GM21526 (cell line): ENCODE measurements around the gene NPNT.
A peak's percentile ranks its signal among the peaks of the same experiment; 100 is the strongest.
"Not testable (repeated sequence)": the region's sequence is repeated elsewhere in the genome, so short reads cannot be mapped to it uniquely, and the experiment has no call there.

Experiments used
- ATAC-seq: cut with Tn5 transposase; IDR thresholded peaks from one replicate; pipeline ENCODE4 v1.9.1; 2021; ENCODE audit warnings: moderate library complexity; ENCODE audit not compliant: unreplicated experiment, low FRiP score

NPNT gene, protein sequence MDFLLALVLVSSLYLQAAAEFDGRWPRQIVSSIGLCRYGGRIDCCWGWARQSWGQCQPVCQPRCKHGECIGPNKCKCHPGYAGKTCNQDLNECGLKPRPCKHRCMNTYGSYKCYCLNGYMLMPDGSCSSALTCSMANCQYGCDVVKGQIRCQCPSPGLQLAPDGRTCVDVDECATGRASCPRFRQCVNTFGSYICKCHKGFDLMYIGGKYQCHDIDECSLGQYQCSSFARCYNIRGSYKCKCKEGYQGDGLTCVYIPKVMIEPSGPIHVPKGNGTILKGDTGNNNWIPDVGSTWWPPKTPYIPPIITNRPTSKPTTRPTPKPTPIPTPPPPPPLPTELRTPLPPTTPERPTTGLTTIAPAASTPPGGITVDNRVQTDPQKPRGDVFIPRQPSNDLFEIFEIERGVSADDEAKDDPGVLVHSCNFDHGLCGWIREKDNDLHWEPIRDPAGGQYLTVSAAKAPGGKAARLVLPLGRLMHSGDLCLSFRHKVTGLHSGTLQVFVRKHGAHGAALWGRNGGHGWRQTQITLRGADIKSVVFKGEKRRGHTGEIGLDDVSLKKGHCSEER

GRCh38 chr4:105894660-105895582 lies at the start of gene NPNT:
NPNT (plus strand) TSS chr4:105895471; CDS start chr4:105895653, 182 bp downstream.
- peak; percentile 33 for ATAC-seq

- no peak for ATAC-seq
Observed at GRCh38 chr4:105845559-105845958, 49.7 kb upstream of the NPNT start.

DNA sequence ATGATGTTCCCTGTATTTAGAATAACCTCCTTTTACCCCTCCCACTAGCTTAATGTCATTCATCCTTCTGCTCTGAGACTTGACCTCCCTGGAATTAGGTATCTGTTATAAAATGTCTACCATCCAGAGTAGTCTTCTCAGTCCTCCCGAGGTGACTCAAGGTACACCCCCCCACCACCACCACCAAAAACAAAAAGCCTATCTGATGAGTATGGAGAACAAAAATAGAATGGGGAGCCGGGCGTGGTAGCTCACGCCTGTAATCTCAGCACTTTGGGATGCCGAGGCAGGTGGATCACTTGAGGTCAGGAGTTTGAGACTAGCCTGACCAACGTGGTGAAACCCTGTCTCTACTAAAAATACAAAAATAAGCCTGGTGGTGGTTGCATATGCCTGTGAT lies 46.9 kb upstream of the NPNT start:
- ATAC-seq, result not testable (repeated sequence)

- no peak for ATAC-seq
Observed at GRCh38 chr4:105851196-105851595, 44.1 kb upstream of the NPNT start.

DNA sequence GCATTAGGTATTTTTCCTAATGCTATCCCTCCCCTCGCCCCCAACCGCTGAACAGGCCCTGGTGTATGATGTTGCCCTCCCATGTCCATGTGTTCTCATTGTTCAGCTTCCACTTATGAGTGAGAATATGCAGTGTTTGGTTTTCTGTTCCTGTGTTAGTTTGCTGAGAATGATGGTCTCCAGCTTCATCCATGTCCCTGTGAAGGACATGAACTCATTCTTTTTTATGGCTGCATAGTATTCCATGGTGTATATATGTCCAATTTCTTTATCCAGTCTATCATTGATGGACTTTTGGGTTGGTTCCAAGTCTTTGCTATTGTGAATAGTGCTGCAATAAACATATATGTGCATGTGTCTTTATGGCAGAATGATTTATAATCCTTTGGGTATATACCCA lies 43.0 kb upstream of the NPNT start:
- not testable (repeated sequence) for ATAC-seq

- no peak for ATAC-seq
Observed at GRCh38 chr4:105858466-105859040, 36.7 kb upstream of the NPNT start.

DNA sequence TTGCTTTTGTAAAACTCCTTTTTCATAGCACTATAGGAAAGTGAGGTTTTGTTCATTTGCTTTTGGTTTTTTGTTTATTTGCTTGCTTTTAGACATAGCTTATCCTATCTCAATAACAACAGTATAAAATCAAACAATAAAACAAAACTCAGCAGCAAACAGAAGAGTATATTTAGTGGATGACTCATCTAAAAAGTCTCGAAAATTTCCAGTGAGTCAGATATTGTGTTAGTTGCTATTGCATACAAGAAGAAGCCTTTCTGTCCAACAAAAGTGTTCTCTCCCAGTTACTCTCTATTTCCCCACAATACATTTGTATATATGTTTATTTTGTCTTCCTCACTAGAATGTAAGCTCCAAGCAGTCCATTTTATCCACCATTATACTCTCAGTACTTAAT lies 36.0 kb upstream of the NPNT start:
- no peak for ATAC-seq

GRCh38 chr4:105870963-105871362 lies 24.3 kb upstream of the NPNT start:
- no peak for ATAC-seq

DNA sequence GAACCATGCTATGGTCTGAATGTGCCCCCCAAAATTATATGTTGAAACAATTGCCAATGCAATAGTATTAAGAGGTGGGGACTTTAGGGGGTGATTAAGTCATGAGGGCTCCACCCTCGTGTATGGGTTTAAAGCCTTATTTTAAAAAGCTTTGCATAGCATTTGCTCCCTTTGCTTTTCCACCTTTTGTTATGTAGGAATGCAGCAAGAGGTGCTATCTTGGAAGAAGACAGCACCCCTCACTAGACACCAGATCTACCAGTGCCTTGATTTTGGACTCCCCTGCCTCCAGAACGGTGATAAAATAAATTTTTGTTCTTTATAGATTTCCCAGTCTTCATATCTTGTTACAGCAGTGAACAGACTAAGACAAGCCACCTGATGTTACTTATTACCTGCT lies 23.3 kb upstream of the NPNT start:
- ATAC-seq, result no peak

DNA sequence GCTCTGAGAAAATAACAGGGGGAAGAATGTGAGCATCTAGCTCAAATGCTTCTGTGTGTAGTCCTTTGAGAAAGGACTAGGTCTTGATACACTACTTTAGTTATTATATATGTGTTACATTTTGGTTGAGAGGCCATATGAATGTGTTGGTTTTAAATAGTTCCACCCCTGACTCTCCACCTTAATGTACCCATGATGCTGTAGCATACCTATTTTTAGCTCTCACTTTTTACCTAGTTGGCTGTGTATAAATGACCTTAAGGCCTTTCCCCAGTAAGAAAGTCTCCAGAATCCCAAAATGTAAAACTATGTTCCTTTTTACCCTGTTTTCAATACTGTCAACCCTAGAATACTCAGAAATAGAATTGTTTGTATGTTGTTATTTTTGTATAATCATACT lies 20.0 kb upstream of the NPNT start:
- no peak for ATAC-seq

- no peak for ATAC-seq
Observed at GRCh38 chr4:105878668-105879067, 16.6 kb upstream of the NPNT start.

- no peak for ATAC-seq
Observed at GRCh38 chr4:105887508-105887907, 7.8 kb upstream of the NPNT start.

GRCh38 chr4:105895583-105896460 lies 551 bp downstream of the NPNT start:
- peak; percentile 50 for ATAC-seq

DNA sequence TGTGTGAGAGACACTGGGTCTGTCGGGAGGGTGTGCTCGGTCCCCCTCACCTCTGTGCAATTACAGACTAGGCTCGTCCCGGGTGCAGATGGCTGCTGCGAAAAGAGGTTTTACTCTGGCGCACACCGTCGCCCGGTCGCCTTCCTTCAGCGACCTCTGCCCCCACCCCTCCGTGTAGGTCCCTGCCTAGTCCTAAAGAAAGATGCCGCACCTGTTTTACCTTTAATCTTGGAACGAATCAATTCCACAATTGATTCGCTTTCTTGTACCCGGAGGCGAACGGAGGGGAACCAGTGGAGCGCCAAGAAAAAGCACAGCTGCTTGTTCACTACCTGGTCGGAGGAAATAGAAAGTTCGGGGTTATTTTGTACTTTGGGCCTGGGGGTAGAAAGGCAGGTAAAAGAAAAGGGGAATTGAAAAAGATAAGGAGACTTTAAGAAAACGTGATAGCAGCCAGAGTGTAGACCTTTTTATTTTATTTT lies 1.2 kb downstream of the NPNT start:
- peak; percentile 27 for ATAC-seq

- ATAC-seq, result no peak
Observed at GRCh38 chr4:105896984-105897775, 1.9 kb downstream of the NPNT start.

GRCh38 chr4:105900541-105900940 lies 5.3 kb downstream of the NPNT start:
- ATAC-seq, result no peak

DNA sequence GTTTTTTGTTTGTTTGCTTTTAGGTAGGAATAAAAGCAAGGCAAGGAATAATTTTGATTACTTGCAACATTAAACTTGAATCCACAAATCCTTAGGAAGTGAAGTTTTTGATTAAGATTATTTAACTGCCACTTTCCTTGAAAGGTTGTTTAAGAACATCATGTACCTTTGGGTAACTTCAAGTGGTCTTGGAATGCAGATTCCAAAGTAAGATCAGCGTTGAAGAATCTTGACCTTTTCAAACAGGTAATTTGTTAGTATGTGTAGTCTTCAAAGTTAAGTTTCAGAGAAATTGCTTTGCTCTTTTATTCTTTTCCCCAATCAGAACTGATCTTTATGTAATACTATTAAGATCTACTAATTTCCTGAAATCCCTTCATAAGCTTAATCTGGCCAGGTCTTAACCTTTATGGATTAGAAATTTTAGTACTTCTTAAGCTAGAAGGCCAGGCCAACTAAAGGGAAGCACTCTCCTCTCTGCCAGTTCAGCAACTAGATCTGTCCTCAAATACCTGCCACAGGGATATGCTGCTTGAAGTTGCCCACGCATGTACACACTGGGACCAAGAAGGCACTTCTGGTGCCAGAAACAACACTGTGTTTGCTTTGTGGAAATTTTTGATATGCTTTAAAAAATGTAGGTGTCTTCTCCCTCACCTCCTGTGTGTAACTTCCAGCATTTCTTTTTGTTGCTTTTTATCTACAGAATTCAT lies 7.4 kb downstream of the NPNT start:
- ATAC-seq, result no peak

DNA sequence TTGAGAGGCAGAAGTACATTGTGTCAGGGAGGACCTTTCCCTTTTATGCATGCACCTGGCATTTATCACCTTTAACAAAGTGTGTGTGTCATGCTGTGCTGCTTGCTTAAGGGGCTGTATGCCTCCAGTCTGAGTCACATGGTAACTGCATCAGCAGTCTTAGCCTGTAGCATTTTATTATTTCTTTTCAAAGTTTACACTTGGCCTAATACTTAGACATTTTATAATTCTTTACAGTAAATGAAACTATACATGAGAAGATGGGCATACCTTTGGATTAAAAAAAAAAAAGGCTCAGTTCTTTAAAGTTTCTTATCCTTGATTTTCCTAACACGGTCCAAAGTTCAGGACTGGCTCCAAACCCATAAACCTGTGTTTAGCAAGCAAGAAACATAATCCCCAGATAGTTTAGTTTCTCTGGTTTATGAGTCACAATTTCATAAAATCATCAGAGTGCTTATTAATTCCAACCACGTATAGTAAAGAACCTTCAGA lies 14.6 kb downstream of the NPNT start:
- ATAC-seq, result no peak
